ENCODE data around the gene GMCL1. TPM values are rescaled to one million over a fixed set of nuclear protein-coding genes. Genes with fewer than 3 reads are reported as not detected.
"Not testable (repeated sequence)": the region's sequence is repeated elsewhere in the genome, so short reads cannot be mapped to it uniquely, and the experiment has no call there.

The GMCL1 gene
- total RNA-seq, 1 donor from 2014 or later, result 13.6 TPM

GRCh38 chr2:69847068-69847828 lies 17.8 kb downstream of the GMCL1 start:
- DNase-seq (ENCODE audit: low read depth), result no peak

- no peak for DNase-seq (ENCODE audit: low read depth)
These were observed 18.8 kb downstream of the GMCL1 start for GRCh38 chr2:69848186-69848790.

- DNase-seq (ENCODE audit: low read depth), result no peak
These were observed 28.8 kb downstream of the GMCL1 start for GRCh38 chr2:69858261-69858660.

GRCh38 chr2:69863298-69863697 lies 33.8 kb downstream of the GMCL1 start:
- DNase-seq (ENCODE audit: low read depth), result peak; percentile 0

GRCh38 chr2:69888451-69888850 lies 59.0 kb downstream of the GMCL1 start:
- no peak for DNase-seq (ENCODE audit: low read depth)

GRCh38 chr2:69889302-69889701 lies 59.8 kb downstream of the GMCL1 start:
- no peak for DNase-seq (ENCODE audit: low read depth)

GRCh38 chr2:69890881-69891280 lies 61.4 kb downstream of the GMCL1 start:
- DNase-seq (ENCODE audit: low read depth), result no peak

- DNase-seq (ENCODE audit: low read depth), result peak; percentile 6
These were observed 63.5 kb downstream of the GMCL1 start for GRCh38 chr2:69892838-69893424.

- DNase-seq (ENCODE audit: low read depth), result peak; percentile 89
These were observed 64.5 kb downstream of the GMCL1 start, which contains the start of gene SNRNP27 for GRCh38 chr2:69893684-69894551. Gene SNRNP27, plus strand, starts transcription at chr2:69893956. Its CDS starts 29 bp downstream, at chr2:69893985.

- DNase-seq (ENCODE audit: low read depth), result not testable (repeated sequence)
These were observed 65.3 kb downstream of the GMCL1 start for GRCh38 chr2:69894737-69895136.

- DNase-seq (ENCODE audit: low read depth), result no peak
These were observed 72.9 kb downstream of the GMCL1 start for GRCh38 chr2:69902213-69902922.

GRCh38 chr2:69907216-69907615 lies 77.8 kb downstream of the GMCL1 start:
- no peak for DNase-seq (ENCODE audit: low read depth)

- DNase-seq (ENCODE audit: low read depth), result peak; percentile 61
These were observed 82.6 kb downstream of the GMCL1 start for GRCh38 chr2:69911985-69912563.

GRCh38 chr2:69914164-69914949 lies 84.9 kb downstream of the GMCL1 start:
- peak; percentile 100 for DNase-seq (ENCODE audit: low read depth)

- no peak for DNase-seq (ENCODE audit: low read depth)
These were observed 85.8 kb downstream of the GMCL1 start, which contains the start of gene MXD1 for GRCh38 chr2:69914950-69915945. Gene MXD1, plus strand, starts transcription at chr2:69915109. Its CDS starts 222 bp downstream, at chr2:69915331.

GRCh38 chr2:69916106-69916505 lies 86.6 kb downstream of the GMCL1 start:
- no peak for DNase-seq (ENCODE audit: low read depth)

- peak; percentile 12 for DNase-seq (ENCODE audit: low read depth)
These were observed 88.4 kb downstream of the GMCL1 start for GRCh38 chr2:69917852-69918251.

- DNase-seq (ENCODE audit: low read depth), result no peak
These were observed 88.9 kb downstream of the GMCL1 start for GRCh38 chr2:69918401-69918800.

All from myocyte (in vitro differentiated cells).